ENCODE data around the gene ADAMTS13. TPM values are rescaled to one million over a fixed set of nuclear protein-coding genes. Genes with fewer than 3 reads are reported as not detected.

ADAMTS13 gene
- total RNA-seq, 1 donor from 2014 or later = 9.1 TPM

GRCh38 chr9:133429641-133430161 lies 7.5 kb downstream of the ADAMTS13 start:
- Mint-ChIP-seq H3K4me3 (ENCODE audit: unreplicated experiment) (no peak overlapping the region), H3K27ac (ENCODE audit: unreplicated experiment) (no peak overlapping the region), H3K27me3 (ENCODE audit: unreplicated experiment) (peaks cover 4% of the 10 kb centered on the region), H3K9me3 (ENCODE audit: unreplicated experiment) (no peaks in the 10 kb centered on the region), H3K36me3 (ENCODE audit: low read depth, unreplicated experiment) (peaks cover 4% of the 10 kb centered on the region), H3K4me1 (ENCODE audit: unreplicated experiment) (peaks cover 2% of the 10 kb centered on the region)
- no peak for TF ChIP-seq CTCF (IDR thresholded peaks at IDR 0.05; ENCODE audit: unreplicated experiment)
- DNase-seq (ENCODE audit: low spot score) = peak; percentile 75

- no peak for DNase-seq (ENCODE audit: low spot score)
- Mint-ChIP-seq H3K4me3 (ENCODE audit: unreplicated experiment) (no peak overlapping the region), H3K36me3 (ENCODE audit: low read depth, unreplicated experiment) (peaks cover 4% of the 10 kb centered on the region), H3K4me1 (ENCODE audit: unreplicated experiment) (peaks cover 2% of the 10 kb centered on the region), H3K27ac (ENCODE audit: unreplicated experiment) (peak overlapping the region; percentile 42), H3K9me3 (ENCODE audit: unreplicated experiment) (no peaks in the 10 kb centered on the region), H3K27me3 (ENCODE audit: unreplicated experiment) (peaks cover 4% of the 10 kb centered on the region)
- TF ChIP-seq CTCF (IDR thresholded peaks at IDR 0.05; ENCODE audit: unreplicated experiment) = no peak
Measured at GRCh38 chr9:133430244-133430643, 8.1 kb downstream of the ADAMTS13 start.

GRCh38 chr9:133433351-133433843 lies 11.2 kb downstream of the ADAMTS13 start:
- no peak overlapping the region for H3K4me3 Mint-ChIP-seq (ENCODE audit: unreplicated experiment)
- no peaks in the 10 kb centered on the region for H3K9me3 Mint-ChIP-seq (ENCODE audit: unreplicated experiment)
- H3K27ac Mint-ChIP-seq (ENCODE audit: unreplicated experiment) = no peak overlapping the region
- DNase-seq (ENCODE audit: low spot score) = no peak
- peaks cover 1% of the 10 kb centered on the region for H3K27me3 Mint-ChIP-seq (ENCODE audit: unreplicated experiment)
- TF ChIP-seq CTCF (IDR thresholded peaks at IDR 0.05; ENCODE audit: unreplicated experiment) = no peak
- peaks cover 4% of the 10 kb centered on the region for H3K36me3 Mint-ChIP-seq (ENCODE audit: low read depth, unreplicated experiment)
- no peaks in the 10 kb centered on the region for H3K4me1 Mint-ChIP-seq (ENCODE audit: unreplicated experiment)

- H3K4me3 Mint-ChIP-seq (ENCODE audit: unreplicated experiment) = no peak overlapping the region
- H3K9me3 Mint-ChIP-seq (ENCODE audit: unreplicated experiment) = no peaks in the 10 kb centered on the region
- no peak for TF ChIP-seq CTCF (IDR thresholded peaks at IDR 0.05; ENCODE audit: unreplicated experiment)
- H3K4me1 Mint-ChIP-seq (ENCODE audit: unreplicated experiment) = no peaks in the 10 kb centered on the region
- H3K27me3 Mint-ChIP-seq (ENCODE audit: unreplicated experiment) = peaks cover 6% of the 10 kb centered on the region
- DNase-seq (ENCODE audit: low spot score) = no peak
- H3K27ac Mint-ChIP-seq (ENCODE audit: unreplicated experiment) = no peak overlapping the region
- H3K36me3 Mint-ChIP-seq (ENCODE audit: low read depth, unreplicated experiment) = peaks cover 4% of the 10 kb centered on the region
Measured at GRCh38 chr9:133436681-133437080, 14.5 kb downstream of the ADAMTS13 start.

- Mint-ChIP-seq H3K36me3 (ENCODE audit: low read depth, unreplicated experiment) (no peaks in the 10 kb centered on the region), H3K27me3 (ENCODE audit: unreplicated experiment) (peaks cover 8% of the 10 kb centered on the region), H3K27ac (ENCODE audit: unreplicated experiment) (no peak overlapping the region), H3K4me3 (ENCODE audit: unreplicated experiment) (no peak overlapping the region), H3K4me1 (ENCODE audit: unreplicated experiment) (no peaks in the 10 kb centered on the region), H3K9me3 (ENCODE audit: unreplicated experiment) (no peaks in the 10 kb centered on the region)
- DNase-seq (ENCODE audit: low spot score) = no peak
- TF ChIP-seq CTCF (IDR thresholded peaks at IDR 0.05; ENCODE audit: unreplicated experiment) = no peak
Measured at GRCh38 chr9:133437753-133438531, 15.8 kb downstream of the ADAMTS13 start.

All from endothelial cell (in vitro differentiated cells).